CD4-positive, alpha-beta memory T cell (primary cell): ENCODE measurements around the gene TMCO1. TPM values are rescaled to one million over a fixed set of nuclear protein-coding genes. Genes with fewer than 3 reads are reported as not detected.

Source experiments
- CTCF ChIA-PET: fragments of 350-600 bp; sonication (Branson Sonifier 250); formaldehyde crosslinking; loops from one replicate; lab custom pipeline; 2021; ENCODE audit warnings: inconsistent platforms; ENCODE audit not compliant: partially characterized antibody; lab: Charles Lee
- POLR2A ChIA-PET: fragments of 350-600 bp; sonication (Branson Sonifier 250); formaldehyde crosslinking; loops from one replicate; lab custom pipeline; 2021; ENCODE audit not compliant: partially characterized antibody; lab: Charles Lee
- DNase-seq, 5 donors: peaks; one replicate each; pipeline versions ENCODE4 v3.0.0 to v3.0.0-alpha.2; 2020 to 2022; ENCODE audit warnings: mixed read lengths in 1 of 5
- H3K27ac ChIP-seq: one replicate; pipeline ENCODE4 v1.7.0; 2013; ENCODE audit warnings: low read depth, low read length
- H3K27me3 ChIP-seq: 2 replicates; pipeline ENCODE4 v1.7.0; 2013; ENCODE audit warnings: mild to moderate bottlenecking, low read length, moderate library complexity; ENCODE audit not compliant: insufficient read depth
- H3K36me3 ChIP-seq: 2 replicates; pipeline ENCODE4 v1.7.0; 2013; ENCODE audit warnings: mild to moderate bottlenecking, low read length, moderate library complexity; ENCODE audit not compliant: insufficient read depth
- H3K4me1 ChIP-seq: 2 replicates; pipeline ENCODE4 v1.7.0; 2013; ENCODE audit warnings: mild to moderate bottlenecking, low read length, moderate library complexity; ENCODE audit not compliant: insufficient read depth
- H3K4me3 ChIP-seq, 2 donors: one replicate each; pipeline ENCODE4 v1.7.0; 2013; ENCODE audit warnings: low read length in 2 of 2, mild to moderate bottlenecking in 1 of 2
- H3K9me3 ChIP-seq, 2 donors: one replicate each; pipeline ENCODE4 v1.7.0; 2013; ENCODE audit warnings: low read length in 2 of 2, control low read depth in 1 of 2; ENCODE audit not compliant: control insufficient read depth in 1 of 2
- H3K27ac Mint-ChIP-seq, 7 donors: one replicate each; pipeline ENCODE4 v1.8.0; 2020 to 2021; ENCODE audit warnings: mixed read lengths in 7 of 7, mild to moderate bottlenecking in 6 of 7, inconsistent platforms in 3 of 7, moderate library complexity in 3 of 7
- H3K27me3 Mint-ChIP-seq, 2 donors: one replicate each; pipeline ENCODE4 v1.8.0; 2020 to 2021; ENCODE audit warnings: mixed read lengths in 2 of 2
- H3K36me3 Mint-ChIP-seq, 2 donors: one replicate each; pipeline ENCODE4 v1.8.0; 2020 to 2021; ENCODE audit warnings: mixed read lengths in 2 of 2, inconsistent platforms in 1 of 2, mild to moderate bottlenecking in 1 of 2
- H3K4me1 Mint-ChIP-seq, 4 donors: one replicate each; pipeline ENCODE4 v1.8.0; 2020 to 2021; ENCODE audit warnings: mixed read lengths in 4 of 4, mild to moderate bottlenecking in 1 of 4
- H3K4me3 Mint-ChIP-seq, 8 donors: one replicate each; pipeline ENCODE4 v1.8.0; 2020 to 2021; ENCODE audit warnings: mixed read lengths in 8 of 8, mild to moderate bottlenecking in 7 of 8, moderate library complexity in 6 of 8, inconsistent platforms in 3 of 8
- H3K9me3 Mint-ChIP-seq, 8 donors: one replicate each; pipeline ENCODE4 v1.8.0; 2020 to 2021; ENCODE audit warnings: mixed read lengths in 8 of 8, mild to moderate bottlenecking in 5 of 8, inconsistent platforms in 3 of 8, moderate library complexity in 1 of 8
- intact Hi-C: fragments of 100-400 bp; cut with micrococcal nuclease; formaldehyde crosslinking; loops from one replicate; pipeline ENCODE4 v1.15.1; 2023
- polyA plus RNA-seq, 2 donors: library from polyadenylated mRNA; unstranded; fragments of 300-500 nt; fragmentation: Illumina TruSeq; gene quantifications; one replicate each; pipeline ENCODE4 v1.2.3, GENCODE V29; 2021
- total RNA-seq, 2 experiments: library from RNA; stranded (reverse); gene quantifications; one replicate each; pipeline ENCODE4 v1.2.3, GENCODE V29; 2021

TMCO1 gene
- total and polyA plus RNA-seq, 4 experiments from 2014 or later = 63.7 to 147 (median 102) TPM

GRCh38 chr1:165699577-165699976 is 69.1 kb downstream of the TMCO1 start:
- Histone ChIP-seq H3K9me3 (no peaks in the 10 kb centered on the region), H3K4me3 (no peak overlapping the region), H3K27me3 (no peaks in the 10 kb centered on the region), H3K36me3 (no peaks in the 10 kb centered on the region), H3K27ac (no peak overlapping the region), H3K4me1 (peaks cover 21% of the 10 kb centered on the region)
- ChIA-PET CTCF (interaction anchor here (2.5 kb wide), 1 partner anchor 215 kb away, joined by 15 read pairs; no protein-coding TSS in a partner anchor), POLR2A (interaction anchor here (2.9 to 4.4 kb wide), 2 partner anchors 14 to 70 kb away, joined by 18 to 60 read pairs; partner anchors contain the start of gene TMCO1)
- peak overlapping the region in 5 of 8 donors; percentile 7 to 92 (median 59) for H3K4me3 Mint-ChIP-seq
- H3K27me3 Mint-ChIP-seq = no peaks in the 10 kb centered on the region
- intact Hi-C loops = loop anchor here (2.0 kb wide), 1 partner anchor 101 kb away; no protein-coding TSS in a partner anchor
- peak overlapping the region in 2 of 7 donors; percentile 65 to 77 for H3K27ac Mint-ChIP-seq
- no peaks in the 10 kb centered on the region for H3K9me3 Mint-ChIP-seq
- H3K4me1 Mint-ChIP-seq = peaks cover 15 to 39% (median 27%) of the 10 kb centered on the region in 4 donors
- peaks cover 0 to 14% of the 10 kb centered on the region in 2 donors for H3K36me3 Mint-ChIP-seq
- no peak for DNase-seq

GRCh38 chr1:165698761-165699052 is 70.0 kb downstream of the TMCO1 start:
- H3K27me3 ChIP-seq = no peaks in the 10 kb centered on the region
- peak overlapping the region; percentile 91 to 99 (median 97) for H3K27ac Mint-ChIP-seq

GRCh38 chr1:165697881-165698760 is 70.5 kb downstream of the TMCO1 start, which contains the start of gene ALDH9A1:
TSS of gene ALDH9A1 (minus strand) at chr1:165698562. CDS start at chr1:165698558, 4 bp downstream.
- H3K4me1 ChIP-seq = peaks cover 21% of the 10 kb centered on the region
- H3K9me3 ChIP-seq = no peaks in the 10 kb centered on the region
- ChIA-PET CTCF (interaction anchor here (0.8 to 5.0 kb wide), 9 partner anchors 11 to 217 kb away, joined by 3 to 23 read pairs (median 9); partner anchors contain the start of genes MGST3 and TMCO1), POLR2A (interaction anchor here (0.8 to 4.4 kb wide), 17 partner anchors 11 to 791 kb away, joined by 3 to 60 read pairs (median 4); partner anchors contain the start of genes MGST3 and TMCO1)
- DNase-seq = peak; percentile 86 to 91 (median 87)
- Mint-ChIP-seq H3K4me3 (peak within 1 kb of the TSS; percentile 92 to 100 (median 98)), H3K36me3 (peaks cover 3 to 25% of the 10 kb centered on the region in 2 donors), H3K27ac (peak within 1 kb of the TSS; percentile 91 to 99 (median 97)), H3K9me3 (peaks cover 0 to 2% (median 0%) of the 10 kb centered on the region in 8 donors), H3K27me3 (no peaks in the 10 kb centered on the region), H3K4me1 (peaks cover 15 to 39% (median 27%) of the 10 kb centered on the region in 4 donors)
- no peaks in the 10 kb centered on the region for H3K36me3 ChIP-seq
- peak within 1 kb of the TSS; percentile 79 for H3K27ac ChIP-seq
- peak within 1 kb of the TSS; percentile 95 to 97 for H3K4me3 ChIP-seq
- H3K27me3 ChIP-seq = no peaks in the 10 kb centered on the region
- intact Hi-C loops = loop anchor here (1.0 to 2.0 kb wide), 4 partner anchors 67 to 216 kb away; partner anchors contain the start of genes MGST3 and TMCO1

More at GRCh38 chr1:165698761-165699052, 70.0 kb downstream of the TMCO1 start:
- POLR2A ChIA-PET = interaction anchor here (0.8 to 4.4 kb wide), 10 partner anchors 10 to 305 kb away, joined by 3 to 60 read pairs (median 6); partner anchors contain the start of genes MGST3 and TMCO1
- Histone ChIP-seq H3K36me3 (no peaks in the 10 kb centered on the region), H3K4me1 (peaks cover 21% of the 10 kb centered on the region), H3K27ac (peak overlapping the region; percentile 79), H3K4me3 (peak overlapping the region; percentile 8 to 95), H3K9me3 (no peaks in the 10 kb centered on the region)
- Mint-ChIP-seq H3K4me1 (peaks cover 15 to 39% (median 27%) of the 10 kb centered on the region in 4 donors), H3K4me3 (peak overlapping the region; percentile 92 to 100 (median 95)), H3K36me3 (peaks cover 0 to 20% of the 10 kb centered on the region in 2 donors), H3K27me3 (no peaks in the 10 kb centered on the region), H3K9me3 (peaks cover 0 to 1% (median 0%) of the 10 kb centered on the region in 8 donors)
- intact Hi-C loops = loop anchor here (1.0 to 2.0 kb wide), 4 partner anchors 67 to 216 kb away; partner anchors contain the start of genes MGST3 and TMCO1
- CTCF ChIA-PET = interaction anchor here (0.7 to 5.0 kb wide), 5 partner anchors 12 to 216 kb away, joined by 3 to 23 read pairs (median 15); partner anchors contain the start of gene TMCO1
- DNase-seq = no peak

GRCh38 chr1:165697491-165697880 is 71.2 kb downstream of the TMCO1 start:
- DNase-seq = no peak
- H3K36me3 Mint-ChIP-seq = peaks cover 4 to 26% of the 10 kb centered on the region in 2 donors
- peaks cover 15 to 39% (median 27%) of the 10 kb centered on the region in 4 donors for H3K4me1 Mint-ChIP-seq
- H3K9me3 ChIP-seq = no peaks in the 10 kb centered on the region
- peak overlapping the region; percentile 95 to 97 for H3K4me3 ChIP-seq
- ChIA-PET POLR2A (interaction anchor here (0.6 to 4.4 kb wide), 16 partner anchors 12 to 792 kb away, joined by 3 to 60 read pairs (median 4); partner anchors contain the start of genes MGST3 and TMCO1), CTCF (interaction anchor here (0.8 to 5.0 kb wide), 9 partner anchors 11 to 217 kb away, joined by 3 to 23 read pairs (median 9); partner anchors contain the start of genes MGST3 and TMCO1)
- intact Hi-C loops = no loop called here
- H3K27ac Mint-ChIP-seq = peak overlapping the region; percentile 91 to 99 (median 97)
- H3K9me3 Mint-ChIP-seq = peaks cover 0 to 2% (median 0%) of the 10 kb centered on the region in 8 donors
- peak overlapping the region; percentile 92 to 100 (median 98) for H3K4me3 Mint-ChIP-seq
- no peaks in the 10 kb centered on the region for H3K27me3 Mint-ChIP-seq
- H3K36me3 ChIP-seq = no peaks in the 10 kb centered on the region
- peaks cover 21% of the 10 kb centered on the region for H3K4me1 ChIP-seq
- peak overlapping the region; percentile 79 for H3K27ac ChIP-seq
- H3K27me3 ChIP-seq = no peaks in the 10 kb centered on the region

GRCh38 chr1:165696625-165697100 is 72.0 kb downstream of the TMCO1 start:
- DNase-seq = no peak
- H3K4me3 Mint-ChIP-seq = peak overlapping the region; percentile 33 to 100 (median 95)
- H3K27me3 ChIP-seq = no peaks in the 10 kb centered on the region
- CTCF ChIA-PET = interaction anchor here (1.3 to 5.0 kb wide), 5 partner anchors 10 to 175 kb away, joined by 3 to 23 read pairs (median 13); partner anchors contain the start of gene TMCO1
- H3K9me3 Mint-ChIP-seq = peaks cover 0 to 2% (median 0%) of the 10 kb centered on the region in 8 donors
- H3K9me3 ChIP-seq = no peaks in the 10 kb centered on the region
- POLR2A ChIA-PET = interaction anchor here (2.7 to 4.4 kb wide), 2 partner anchors 66 to 73 kb away, joined by 25 to 60 read pairs; partner anchors contain the start of genes MGST3 and TMCO1
- H3K27me3 Mint-ChIP-seq = no peaks in the 10 kb centered on the region
- H3K27ac Mint-ChIP-seq = peak overlapping the region; percentile 3 to 99 (median 62)
- no peak overlapping the region for H3K27ac ChIP-seq
- intact Hi-C loops = no loop called here
- H3K4me3 ChIP-seq = no peak overlapping the region
- peaks cover 12 to 34% of the 10 kb centered on the region in 2 donors for H3K36me3 Mint-ChIP-seq
- H3K4me1 Mint-ChIP-seq = peaks cover 20 to 46% (median 34%) of the 10 kb centered on the region in 4 donors
- H3K36me3 ChIP-seq = no peaks in the 10 kb centered on the region
- H3K4me1 ChIP-seq = peaks cover 21% of the 10 kb centered on the region

- Mint-ChIP-seq H3K27me3 (no peaks in the 10 kb centered on the region), H3K27ac (no peak overlapping the region), H3K4me3 (peak overlapping the region in 2 of 8 donors; percentile 51 to 70), H3K4me1 (peaks cover 26 to 58% (median 41%) of the 10 kb centered on the region in 4 donors), H3K36me3 (peaks cover 18 to 47% of the 10 kb centered on the region in 2 donors), H3K9me3 (peaks cover 0 to 2% (median 0%) of the 10 kb centered on the region in 8 donors)
- Histone ChIP-seq H3K4me1 (peaks cover 21% of the 10 kb centered on the region), H3K27me3 (no peaks in the 10 kb centered on the region), H3K4me3 (no peak overlapping the region), H3K27ac (no peak overlapping the region), H3K36me3 (no peaks in the 10 kb centered on the region), H3K9me3 (no peaks in the 10 kb centered on the region)
- DNase-seq = no peak
- CTCF ChIA-PET = interaction anchor here (1.2 to 5.0 kb wide), 3 partner anchors 8 to 96 kb away, joined by 3 to 23 read pairs (median 3); no protein-coding TSS in a partner anchor
- intact Hi-C loops = no loop called here
- POLR2A ChIA-PET = no interaction called here
Measured at GRCh38 chr1:165695031-165695430, 73.6 kb downstream of the TMCO1 start.
